ACC112 (cell line): ENCODE results near the gene P2RX3.
"Not testable (repeated sequence)": the region's sequence is repeated elsewhere in the genome, so short reads cannot be mapped to it uniquely, and the experiment has no call there.

Experiments
- H2AFZ ChIP-seq: fragments of 200-600 bp; sonication (generic); one replicate; pipeline ENCODE4 v1.6.0; 2017; ENCODE audit warnings: antibody characterized with exemption, low read length; ENCODE audit not compliant: unreplicated experiment
- H3K27ac ChIP-seq: fragments of 200-600 bp; sonication (generic); 2 replicates; pipeline ENCODE4 v1.5.1; 2014; ENCODE audit warnings: low read depth, mild to moderate bottlenecking, antibody characterized with exemption, low read length, moderate library complexity
- H3K27me3 ChIP-seq: fragments of 200-600 bp; sonication (generic); 2 replicates; pipeline ENCODE4 v1.6.1; 2014; ENCODE audit warnings: mild to moderate bottlenecking, antibody characterized with exemption, low read length, moderate library complexity, mixed read lengths; ENCODE audit not compliant: insufficient read depth
- H3K36me3 ChIP-seq: fragments of 200-600 bp; sonication (generic); 2 replicates; pipeline ENCODE4 v1.6.1; 2016; ENCODE audit warnings: mild to moderate bottlenecking, antibody characterized with exemption, low read length, moderate library complexity, mixed read lengths; ENCODE audit not compliant: insufficient read depth
- H3K4me1 ChIP-seq: fragments of 200-600 bp; sonication (generic); one replicate; pipeline ENCODE4 v1.6.1; 2016; ENCODE audit warnings: low read length, mixed read lengths; ENCODE audit not compliant: insufficient read depth, unreplicated experiment, control insufficient read depth
- H3K4me3 ChIP-seq: fragments of 200-600 bp; sonication (generic); 2 replicates; pipeline ENCODE4 v1.5.1; 2014; ENCODE audit warnings: mild to moderate bottlenecking, low read depth, low read length
- H3K79me2 ChIP-seq: fragments of 200-600 bp; sonication (generic); one replicate; pipeline ENCODE4 v1.6.0; 2016; ENCODE audit warnings: low read length; ENCODE audit not compliant: control insufficient read depth, unreplicated experiment, insufficient read depth

The P2RX3 gene

DNA sequence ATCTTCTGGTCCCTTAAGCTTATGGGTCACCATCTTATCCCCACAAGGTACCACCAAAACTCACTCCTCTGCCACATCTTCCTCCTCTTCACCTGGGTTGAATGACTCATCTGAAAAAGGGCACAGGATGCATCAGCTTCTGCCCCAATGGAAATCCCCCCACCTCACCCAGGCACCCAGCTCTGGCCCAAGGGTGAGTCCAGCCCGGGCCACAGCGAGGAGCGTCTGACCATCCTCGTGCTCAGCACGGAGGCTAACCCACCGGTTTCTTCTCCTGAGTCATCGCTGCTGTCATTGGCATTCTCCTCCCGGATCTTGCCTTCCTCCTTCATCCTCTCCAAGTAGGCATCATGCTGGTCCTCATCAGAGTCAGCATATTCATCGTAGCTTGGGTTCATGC, 8.1 kb upstream of the P2RX3 start:
- Histone ChIP-seq H3K27ac (no peak overlapping the region), H3K4me1 (peaks cover 25% of the 10 kb centered on the region), H2AFZ (no peak overlapping the region), H3K4me3 (no peak overlapping the region), H3K79me2 (peaks cover 26% of the 10 kb centered on the region), H3K36me3 (peaks cover 33% of the 10 kb centered on the region; the same call in 1 of the 2 replicates), H3K27me3 (no peaks in the 10 kb centered on the region)

GRCh38 chr11:57331720-57332119, 6.4 kb upstream of the P2RX3 start:
- peaks cover 32% of the 10 kb centered on the region for H3K79me2 ChIP-seq
- peaks cover 25% of the 10 kb centered on the region; the same call in 1 of the 2 replicates for H3K36me3 ChIP-seq
- no peak overlapping the region for H2AFZ ChIP-seq
- no peak overlapping the region for H3K27ac ChIP-seq
- no peak overlapping the region for H3K4me3 ChIP-seq
- no peaks in the 10 kb centered on the region for H3K27me3 ChIP-seq
- H3K4me1 ChIP-seq: peaks cover 17% of the 10 kb centered on the region

GRCh38 chr11:57332694-57333440, 5.3 kb upstream of the P2RX3 start:
- Histone ChIP-seq H3K27ac (no peak overlapping the region), H3K27me3 (no peaks in the 10 kb centered on the region), H3K4me3 (no peak overlapping the region), H3K79me2 (peaks cover 32% of the 10 kb centered on the region), H3K36me3 (peaks cover 22% of the 10 kb centered on the region; the same call in 1 of the 2 replicates), H3K4me1 (peaks cover 16% of the 10 kb centered on the region), H2AFZ (no peak overlapping the region)

DNA sequence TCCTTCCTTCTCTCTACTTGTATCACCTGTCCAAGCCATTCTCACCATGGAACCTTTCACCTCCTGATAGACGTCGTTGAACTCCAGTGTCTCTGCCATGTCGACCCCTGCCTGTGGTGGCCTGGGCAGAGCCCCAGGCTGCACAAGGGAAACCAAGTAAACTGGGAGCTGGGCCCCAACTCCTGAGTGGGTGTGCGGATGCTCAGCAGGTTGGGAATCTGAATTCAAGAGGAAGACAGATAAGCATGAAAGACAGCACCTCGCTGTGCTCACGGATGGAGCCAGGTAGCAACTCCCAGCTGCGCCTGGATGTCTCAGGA, 3.2 kb upstream of the P2RX3 start:
- peaks cover 10% of the 10 kb centered on the region; the same call in 1 of the 2 replicates for H3K27me3 ChIP-seq
- peaks cover 32% of the 10 kb centered on the region for H3K79me2 ChIP-seq
- peak overlapping the region; percentile 79 for H2AFZ ChIP-seq
- H3K27ac ChIP-seq: peak overlapping the region; percentile 70; the same call in 1 of the 2 replicates
- H3K4me3 ChIP-seq: peak overlapping the region; percentile 81
- H3K36me3 ChIP-seq: peaks cover 15% of the 10 kb centered on the region; the same call in 1 of the 2 replicates
- H3K4me1 ChIP-seq: peaks cover 16% of the 10 kb centered on the region

GRCh38 chr11:57335343-57336110, 2.6 kb upstream of the P2RX3 start, which contains the start of gene SSRP1:
Gene SSRP1 (minus strand): TSS chr11:57335892. CDS start chr11:57335121, 771 bp downstream.
- Histone ChIP-seq H3K27ac (peak within 1 kb of the TSS; percentile 70), H3K79me2 (peaks cover 32% of the 10 kb centered on the region), H2AFZ (peak within 1 kb of the TSS; percentile 79), H3K4me1 (peaks cover 16% of the 10 kb centered on the region), H3K36me3 (peaks cover 12% of the 10 kb centered on the region; the same call in 1 of the 2 replicates), H3K27me3 (peaks cover 10% of the 10 kb centered on the region; the same call in 1 of the 2 replicates), H3K4me3 (peak within 1 kb of the TSS; percentile 81)

GRCh38 chr11:57336111-57336666, 2.0 kb upstream of the P2RX3 start:
- peaks cover 32% of the 10 kb centered on the region for H3K79me2 ChIP-seq

DNA sequence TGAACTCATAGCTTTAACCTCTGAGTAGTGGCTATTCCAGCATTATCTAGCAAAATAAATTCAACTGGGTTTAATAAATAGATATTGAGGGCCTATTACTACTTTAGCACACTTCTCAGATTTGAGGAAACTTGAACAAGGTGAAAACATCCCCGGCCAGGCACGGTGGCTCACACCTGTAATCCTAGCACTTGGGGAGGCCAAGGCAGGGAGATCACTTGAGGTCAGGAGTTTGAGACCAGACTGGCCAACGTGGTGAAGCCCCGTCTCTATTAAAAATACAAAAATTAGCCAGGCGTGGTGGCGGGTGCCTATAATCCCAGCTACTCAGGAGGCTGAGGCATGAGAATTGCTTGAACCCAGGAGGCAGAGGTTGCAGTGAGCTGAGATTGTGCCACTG, 1.3 kb upstream of the P2RX3 start:
- H3K27me3 ChIP-seq, H3K27ac ChIP-seq: not testable (repeated sequence)
- peaks cover 16% of the 10 kb centered on the region for H3K4me1 ChIP-seq
- 0 out of 2 replicates have a peak overlapping the region, but pooled peaks have one; percentile 81 for H3K4me3 ChIP-seq
- H3K79me2 ChIP-seq: peaks cover 32% of the 10 kb centered on the region
- peaks cover 12% of the 10 kb centered on the region; the same call in 1 of the 2 replicates for H3K36me3 ChIP-seq
- peak overlapping the region; percentile 7 for H2AFZ ChIP-seq

More at GRCh38 chr11:57336111-57336666, 2.0 kb upstream of the P2RX3 start:
- Histone ChIP-seq H3K27ac (peak overlapping the region; percentile 29; the same call in 1 of the 2 replicates), H3K27me3 (peaks cover 10% of the 10 kb centered on the region; the same call in 1 of the 2 replicates), H3K4me3 (peak overlapping the region; percentile 81), H2AFZ (peak overlapping the region; percentile 7), H3K36me3 (peaks cover 12% of the 10 kb centered on the region; the same call in 1 of the 2 replicates), H3K4me1 (peaks cover 16% of the 10 kb centered on the region)

DNA sequence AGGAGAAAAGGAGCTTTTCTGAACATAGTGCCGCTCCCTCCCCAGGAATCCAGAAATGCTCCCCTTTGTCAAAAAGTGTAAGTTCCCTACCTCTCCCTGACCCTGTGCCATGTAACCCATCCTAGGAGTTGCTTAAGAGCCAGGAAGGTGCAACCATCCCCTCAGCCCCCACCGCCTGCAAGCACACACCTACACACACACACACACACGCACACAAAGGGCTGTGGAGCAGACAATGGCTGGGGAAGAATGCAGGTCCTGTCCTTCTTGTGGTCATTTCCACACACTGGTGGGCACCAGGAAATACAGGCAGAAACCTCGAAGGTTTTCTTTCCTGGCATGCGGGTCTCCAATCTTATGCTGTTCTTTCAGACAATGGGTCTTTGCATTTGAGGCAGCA, 1.2 kb downstream of the P2RX3 start:
- peaks cover 10% of the 10 kb centered on the region; the same call in 1 of the 2 replicates for H3K27me3 ChIP-seq
- H3K27ac ChIP-seq: no peak overlapping the region
- H3K36me3 ChIP-seq: peaks cover 2% of the 10 kb centered on the region; the same call in 1 of the 2 replicates
- peaks cover 11% of the 10 kb centered on the region for H3K4me1 ChIP-seq
- H2AFZ ChIP-seq: no peak overlapping the region
- no peak overlapping the region for H3K4me3 ChIP-seq
- H3K79me2 ChIP-seq: peaks cover 13% of the 10 kb centered on the region

DNA sequence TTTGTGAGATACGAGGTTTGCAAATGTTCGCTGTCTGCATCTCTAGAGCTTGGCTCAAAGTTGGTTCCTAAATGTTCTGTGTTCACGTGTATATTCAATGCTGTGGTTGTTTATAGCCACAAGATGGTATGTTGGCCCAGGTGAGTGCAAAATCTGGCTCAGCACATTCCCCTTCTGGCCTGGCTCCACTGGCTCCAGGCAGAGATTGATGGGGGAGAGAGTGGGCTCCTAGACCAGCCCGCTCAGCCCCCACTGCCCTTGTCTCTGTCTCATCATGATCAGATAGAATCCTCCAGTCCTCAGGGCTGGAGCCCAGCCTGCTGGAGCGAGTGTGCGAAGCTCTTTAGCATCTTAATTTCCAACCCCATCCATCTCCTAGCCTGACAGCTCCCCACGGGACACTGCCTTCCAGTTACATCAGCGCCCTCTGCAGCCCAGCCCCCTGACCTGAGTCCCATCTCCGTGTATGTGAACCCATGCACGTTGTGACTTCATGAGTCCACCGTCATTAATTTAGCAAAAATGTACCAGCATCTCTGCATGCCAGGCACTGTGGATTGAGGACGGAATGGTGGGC, 2.0 kb downstream of the P2RX3 start:
- H3K4me3 ChIP-seq: no peak overlapping the region
- no peaks in the 10 kb centered on the region for H3K36me3 ChIP-seq
- H3K4me1 ChIP-seq: peaks cover 6% of the 10 kb centered on the region
- peaks cover 5% of the 10 kb centered on the region for H3K79me2 ChIP-seq
- no peak overlapping the region for H2AFZ ChIP-seq
- H3K27me3 ChIP-seq: peaks cover 10% of the 10 kb centered on the region; the same call in 1 of the 2 replicates
- no peak overlapping the region for H3K27ac ChIP-seq

DNA sequence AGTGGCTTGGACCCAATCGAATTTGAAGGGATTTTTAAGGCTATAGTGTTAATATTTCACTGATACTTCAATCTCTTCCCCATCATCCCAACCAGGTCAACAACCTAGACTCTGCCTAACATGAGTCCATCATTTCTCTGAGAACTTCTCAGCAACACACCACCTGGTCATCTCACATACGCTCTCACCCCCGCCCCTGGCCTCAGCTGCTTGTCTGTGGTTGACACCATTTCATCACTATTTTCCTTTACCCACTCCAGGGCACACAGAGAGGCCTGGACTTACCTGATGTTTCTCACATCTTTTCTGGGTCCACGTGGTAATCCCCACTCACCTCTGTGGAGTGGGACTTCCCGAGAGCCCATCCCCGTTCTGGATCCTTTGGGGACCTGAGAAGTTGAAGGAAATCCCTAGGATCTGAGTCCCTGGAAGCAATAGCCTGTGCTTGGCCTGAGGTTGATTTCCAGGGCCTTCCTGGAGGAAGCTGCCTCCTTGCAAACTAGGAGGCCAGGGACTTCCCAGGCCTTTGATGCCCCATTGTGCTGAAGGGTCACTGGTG, 3.2 kb downstream of the P2RX3 start:
- Histone ChIP-seq H3K27ac (no peak overlapping the region), H3K36me3 (no peaks in the 10 kb centered on the region), H3K27me3 (peaks cover 10% of the 10 kb centered on the region; the same call in 1 of the 2 replicates), H3K4me3 (no peak overlapping the region), H2AFZ (no peak overlapping the region), H3K79me2 (no peaks in the 10 kb centered on the region), H3K4me1 (peaks cover 4% of the 10 kb centered on the region)
